Glutamatergic neuron (in vitro differentiated cells): ENCODE results near the gene COA3. TPM values are rescaled to one million over a fixed set of nuclear protein-coding genes. Genes with fewer than 3 reads are reported as not detected.

Source experiments
- DNase-seq: peaks from one replicate; pipeline ENCODE4 v3.0.0; 2022
- H3K27ac Mint-ChIP-seq: one replicate; pipeline ENCODE4 v1.8.0; 2020; ENCODE audit warnings: mild to moderate bottlenecking, mixed read lengths, inconsistent platforms; ENCODE audit not compliant: unreplicated experiment
- H3K27me3 Mint-ChIP-seq: one replicate; pipeline ENCODE4 v1.8.0; 2020; ENCODE audit warnings: mild to moderate bottlenecking, moderate library complexity, mixed read lengths, inconsistent platforms; ENCODE audit not compliant: unreplicated experiment
- H3K36me3 Mint-ChIP-seq: one replicate; pipeline ENCODE4 v1.8.0; 2020; ENCODE audit warnings: mild to moderate bottlenecking, mixed read lengths, inconsistent platforms; ENCODE audit not compliant: unreplicated experiment
- H3K4me1 Mint-ChIP-seq: one replicate; pipeline ENCODE4 v1.8.0; 2020; ENCODE audit warnings: mild to moderate bottlenecking, low read depth, mixed read lengths, inconsistent platforms; ENCODE audit not compliant: unreplicated experiment
- H3K4me3 Mint-ChIP-seq: one replicate; pipeline ENCODE4 v1.8.0; 2020; ENCODE audit warnings: mild to moderate bottlenecking, mixed read lengths, inconsistent platforms; ENCODE audit not compliant: unreplicated experiment
- H3K9me3 Mint-ChIP-seq: one replicate; pipeline ENCODE4 v1.8.0; 2020; ENCODE audit warnings: mild to moderate bottlenecking, moderate library complexity, mixed read lengths, inconsistent platforms; ENCODE audit not compliant: unreplicated experiment
- CTCF ChIP-seq: fragments of 200-600 bp; sonication (generic); IDR thresholded peaks from one replicate; pipeline ENCODE4 v1.5.0; 2021; ENCODE audit not compliant: partially characterized antibody, unreplicated experiment
- total RNA-seq: library from RNA; stranded (reverse); fragmentation: NEBNext Ultra II Directional; extraction: Animal tissue kit (Norgen Biotek cat#: 25700); gene quantifications from one replicate; pipeline ENCODE4 v1.2.1, GENCODE V29; 2021; ENCODE audit not compliant: unreplicated experiment

COA3 gene
- total RNA-seq, 1 donor from 2014 or later = 56.7 TPM

GRCh38 chr17:42796066-42796758, 2.3 kb downstream of the COA3 start:
- H3K4me3 Mint-ChIP-seq = no peak overlapping the region
- peaks cover 2% of the 10 kb centered on the region for H3K9me3 Mint-ChIP-seq
- no peak overlapping the region for H3K27ac Mint-ChIP-seq
- H3K36me3 Mint-ChIP-seq = peaks cover 6% of the 10 kb centered on the region
- peaks cover 3% of the 10 kb centered on the region for H3K4me1 Mint-ChIP-seq
- no peak for TF ChIP-seq CTCF
- DNase-seq = no peak
- H3K27me3 Mint-ChIP-seq = peaks cover 7% of the 10 kb centered on the region

DNA sequence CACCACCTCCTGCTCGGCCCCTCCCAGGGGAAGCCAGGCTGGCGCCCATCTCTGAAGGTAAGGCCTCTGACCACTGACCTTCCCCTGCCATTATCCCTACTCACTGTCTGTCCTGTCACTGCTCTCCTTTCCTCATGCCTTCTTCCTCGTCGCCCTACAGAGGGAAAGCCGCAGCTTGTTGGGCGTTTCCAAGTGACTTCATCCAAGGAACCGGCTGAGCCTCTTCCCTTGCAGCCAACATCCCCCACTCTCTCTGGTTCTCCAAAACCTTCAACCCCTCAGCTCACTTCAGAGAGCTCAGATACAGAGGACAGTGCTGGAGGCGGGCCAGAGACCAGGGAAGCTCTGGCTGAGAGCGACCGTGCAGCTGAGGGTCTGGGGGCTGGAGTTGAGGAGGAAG, 3.0 kb downstream of the COA3 start:
- H3K4me1 Mint-ChIP-seq = peaks cover 3% of the 10 kb centered on the region
- TF ChIP-seq CTCF = no peak
- no peak for DNase-seq
- H3K27me3 Mint-ChIP-seq = peaks cover 7% of the 10 kb centered on the region
- peaks cover 2% of the 10 kb centered on the region for H3K9me3 Mint-ChIP-seq
- H3K36me3 Mint-ChIP-seq = peaks cover 6% of the 10 kb centered on the region
- no peak overlapping the region for H3K27ac Mint-ChIP-seq
- H3K4me3 Mint-ChIP-seq = no peak overlapping the region

DNA sequence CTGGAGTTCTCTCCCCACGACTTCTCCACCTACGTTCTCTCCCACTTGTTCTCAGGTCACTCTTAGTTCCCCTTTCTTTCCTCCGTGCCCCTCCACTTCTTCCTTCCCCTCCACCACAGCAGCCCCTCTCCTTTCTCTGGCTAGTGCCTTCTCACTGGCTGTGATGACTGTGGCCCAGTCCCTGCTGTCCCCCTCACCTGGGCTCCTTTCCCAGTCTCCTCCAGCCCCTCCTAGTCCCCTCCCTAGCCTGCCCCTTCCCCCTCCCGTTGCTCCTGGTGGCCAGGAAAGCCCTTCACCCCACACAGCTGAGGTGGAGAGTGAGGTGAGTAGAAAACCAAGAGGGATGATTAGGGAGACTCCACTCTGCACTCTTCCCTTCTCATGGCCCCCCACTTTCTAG, 3.4 kb downstream of the COA3 start:
- Mint-ChIP-seq H3K9me3 (peaks cover 2% of the 10 kb centered on the region), H3K27me3 (peaks cover 7% of the 10 kb centered on the region), H3K36me3 (peaks cover 9% of the 10 kb centered on the region), H3K27ac (no peak overlapping the region), H3K4me3 (no peak overlapping the region), H3K4me1 (peaks cover 3% of the 10 kb centered on the region)
- DNase-seq = no peak
- no peak for TF ChIP-seq CTCF

GRCh38 chr17:42792545-42792944, 6.0 kb downstream of the COA3 start:
- no peak for TF ChIP-seq CTCF
- peaks cover 3% of the 10 kb centered on the region for H3K27me3 Mint-ChIP-seq

DNA sequence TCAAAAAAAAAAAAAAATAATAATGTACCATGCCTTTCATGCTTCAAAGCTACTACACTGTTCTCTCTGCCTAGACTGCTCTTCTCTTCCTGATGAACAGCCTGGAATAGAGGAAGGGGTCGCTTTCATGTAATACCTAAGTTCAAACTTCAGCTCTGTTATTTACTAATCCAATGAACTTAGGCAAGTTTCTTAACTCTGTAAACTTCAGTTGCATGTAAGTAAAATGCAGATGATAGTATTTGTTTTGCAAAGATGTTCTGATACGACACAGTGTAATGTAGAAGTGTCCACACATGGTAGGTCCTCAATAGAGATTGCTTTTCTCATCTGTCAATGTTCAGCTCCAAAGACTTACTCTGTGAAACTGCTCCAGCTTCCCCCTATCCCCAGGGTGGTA, 6.6 kb downstream of the COA3 start:
- Mint-ChIP-seq H3K4me3 (no peak overlapping the region), H3K27me3 (peaks cover 3% of the 10 kb centered on the region), H3K4me1 (no peaks in the 10 kb centered on the region), H3K9me3 (peaks cover 2% of the 10 kb centered on the region), H3K36me3 (peaks cover 12% of the 10 kb centered on the region), H3K27ac (no peak overlapping the region)
- no peak for TF ChIP-seq CTCF
- DNase-seq = no peak

More at GRCh38 chr17:42792545-42792944, 6.0 kb downstream of the COA3 start:
- Mint-ChIP-seq H3K4me3 (no peak overlapping the region), H3K4me1 (peaks cover 2% of the 10 kb centered on the region), H3K27ac (no peak overlapping the region), H3K9me3 (peaks cover 2% of the 10 kb centered on the region), H3K36me3 (peaks cover 12% of the 10 kb centered on the region)
- DNase-seq = no peak
